OCI-LY7 (cell line): ENCODE data around the gene CCDC142. TPM values are rescaled to one million over a fixed set of nuclear protein-coding genes. Genes with fewer than 3 reads are reported as not detected.

ENCODE experiments used
- BruUV-seq: library from RNA; stranded (reverse); fragments of 400-500 nt; replicated peaks from 2 replicates; lab custom pipeline; 2021; lab: Mats Ljungman, UMichigan
- CTCF ChIA-PET: fragments of 300-600 bp; sonication (Branson Sonifier 250); formaldehyde crosslinking; loops from one replicate; lab custom pipeline; 2022; ENCODE audit warnings: antibody characterized with exemption; ENCODE audit not compliant: unreplicated experiment; lab: Charles Lee
- POLR2A ChIA-PET: fragments of 300-600 bp; sonication (Branson Sonifier 250); formaldehyde crosslinking; loops from one replicate; lab custom pipeline; 2022; ENCODE audit warnings: antibody characterized with exemption; lab: Charles Lee
- DNase-seq: peaks from one replicate; pipeline ENCODE4 v3.0.0-alpha.2; 2015; ENCODE audit warnings: low spot score
- H2AFZ ChIP-seq: fragments of 200-600 bp; sonication (generic), shearing (Covaris generic); 2 replicates; pipeline ENCODE4 v1.6.1; 2014; ENCODE audit warnings: mild to moderate bottlenecking, antibody characterized with exemption, low read length, moderate library complexity
- H3K27ac ChIP-seq: fragments of 200-600 bp; sonication (generic); 2 replicates; pipeline ENCODE4 v1.5.1; 2014; ENCODE audit warnings: mixed run types, low read depth, mild to moderate bottlenecking, moderate library complexity, low read length, inconsistent platforms; ENCODE audit not compliant: poor library complexity, severe bottlenecking
- H3K36me3 ChIP-seq: fragments of 200-600 bp; sonication (generic); 2 replicates; pipeline ENCODE4 v1.6.1; 2014; ENCODE audit warnings: mild to moderate bottlenecking, antibody characterized with exemption, low read length, moderate library complexity, mixed read lengths; ENCODE audit not compliant: insufficient read depth
- H3K4me1 ChIP-seq: fragments of 200-600 bp; sonication (generic); 2 replicates; pipeline ENCODE4 v1.5.1; 2014; ENCODE audit warnings: mild to moderate bottlenecking, low read length; ENCODE audit not compliant: insufficient read depth, poor library complexity, severe bottlenecking
- H3K4me2 ChIP-seq: fragments of 200-600 bp; sonication (generic); 2 replicates; pipeline ENCODE4 v1.6.1; 2014; ENCODE audit warnings: mild to moderate bottlenecking, low read length
- H3K4me3 ChIP-seq: fragments of 200-600 bp; sonication (generic); 2 replicates; pipeline ENCODE4 v1.5.1; 2014; ENCODE audit warnings: mild to moderate bottlenecking, low read depth, low read length; ENCODE audit not compliant: poor library complexity, severe bottlenecking
- H3K79me2 ChIP-seq: fragments of 200-600 bp; sonication (generic); 2 replicates; pipeline ENCODE4 v1.6.1; 2016; ENCODE audit warnings: low read depth, mild to moderate bottlenecking, low read length, moderate library complexity, mixed read lengths; ENCODE audit not compliant: insufficient read depth
- H3K9me2 ChIP-seq: fragments of 200-600 bp; sonication (generic); 2 replicates; pipeline ENCODE4 v1.6.1; 2016; ENCODE audit warnings: mild to moderate bottlenecking, low read length, mixed read lengths; ENCODE audit not compliant: insufficient read depth
- H3K9me3 ChIP-seq: fragments of 200-600 bp; sonication (generic); 2 replicates; pipeline ENCODE4 v1.6.1; 2014; ENCODE audit warnings: mild to moderate bottlenecking, mixed run types, low read length, mixed read lengths
- H4K20me1 ChIP-seq: fragments of 200-600 bp; sonication (generic); 2 replicates; pipeline ENCODE4 v1.6.1; 2014; ENCODE audit warnings: mild to moderate bottlenecking, antibody characterized with exemption, low read length, moderate library complexity, mixed read lengths; ENCODE audit not compliant: insufficient read depth
- EZH2phosphoT487 ChIP-seq: fragments of 200-600 bp; sonication (generic); IDR thresholded peaks from 2 replicates; pipeline ENCODE4 v1.6.1; 2018; ENCODE audit warnings: low read depth, borderline replicate concordance, mild to moderate bottlenecking, mixed run types, antibody characterized with exemption, low read length, moderate library complexity, mixed read lengths
- intact Hi-C: fragments of 100-400 bp; cut with micrococcal nuclease; formaldehyde crosslinking; loops from one replicate; pipeline ENCODE4 v1.10.0; 2022; ENCODE audit not compliant: unreplicated experiment
- total RNA-seq, 2 experiments: library from RNA; depleted of rRNA in 1 of 2; stranded (reverse); fragments of >200 nt in 1 of 2; shearing (Covaris generic) in 1 of 2; gene quantifications; 2 replicates each; pipeline ENCODE4 v1.2.3, GENCODE V29; 2014 to 2022
- TF ChIP-seq, protein P1 (sequence below): fragments of 200-600 bp; sonication (generic); conservative IDR thresholded peaks from 2 replicates; pipeline ENCODE4 v1.5.1; 2014; ENCODE audit warnings: mild to moderate bottlenecking, antibody characterized with exemption, low read length, moderate library complexity, mixed read lengths

Gene CCDC142
- total RNA-seq, 2 experiments from 2014 or later = 42.5 to 53.0 TPM

DNA sequence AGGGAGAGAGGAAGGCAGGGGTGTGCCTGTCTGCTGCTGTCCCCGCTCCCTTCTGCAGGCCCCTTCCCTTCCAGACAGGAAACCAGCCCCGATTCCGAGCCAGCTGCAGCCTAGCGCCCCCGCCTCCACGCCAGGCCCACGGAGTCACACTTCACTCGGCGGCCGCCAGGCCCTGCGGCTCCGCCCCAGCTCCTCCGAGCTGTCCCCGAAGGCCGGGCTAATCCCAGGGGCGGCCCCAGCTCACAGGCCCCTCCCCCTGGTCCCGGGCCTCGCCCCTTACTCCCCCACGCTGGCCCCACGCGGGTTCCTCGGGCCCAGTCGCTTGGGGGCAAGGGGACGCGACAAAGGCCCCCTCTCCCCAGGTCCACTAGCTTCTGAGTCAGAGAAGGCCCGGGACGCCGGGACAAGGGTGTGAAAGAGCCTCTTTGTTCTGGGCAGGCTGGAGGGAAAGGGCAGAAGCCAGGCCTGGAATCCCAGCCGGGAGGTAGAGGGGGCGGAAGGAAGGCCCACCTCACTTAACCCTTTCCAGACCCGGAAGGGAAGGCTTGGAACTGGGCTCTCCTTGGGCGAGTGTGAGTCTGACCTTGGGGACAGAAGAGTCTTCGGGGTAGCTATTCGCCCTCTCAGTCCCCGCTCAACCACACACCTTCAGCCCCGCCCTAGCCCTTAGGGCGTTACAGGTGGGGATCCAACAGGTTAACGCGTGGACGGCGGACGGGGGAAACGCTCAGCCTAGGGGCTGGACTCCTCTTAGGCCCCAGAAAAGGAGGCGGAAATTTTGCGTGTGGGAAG lies 42.2 kb downstream of the CCDC142 start:
- ChIA-PET POLR2A (interaction anchor here (0.9 to 2.3 kb wide), 3 partner anchors 9 to 16 kb away, joined by 4 to 17 read pairs (median 13); partner anchors contain the start of gene INO80B), CTCF (interaction anchor here (0.5 kb wide), 1 partner anchor 18 kb away, joined by 3 read pairs; the partner anchor contains the start of gene WBP1)
- H3K4me1 ChIP-seq = peaks cover 34% of the 10 kb centered on the region
- no peaks in the 10 kb centered on the region for H3K9me2 ChIP-seq
- DNase-seq = peak; percentile 58
- intact Hi-C loops = no loop called here
- H3K79me2 ChIP-seq = no peaks in the 10 kb centered on the region
- no peaks in the 10 kb centered on the region for H4K20me1 ChIP-seq
- peak overlapping the region; percentile 33 for H3K4me3 ChIP-seq
- peak overlapping the region; percentile 50 for H3K4me2 ChIP-seq
- no peak overlapping the region for H3K27ac ChIP-seq
- H3K9me3 ChIP-seq = no peaks in the 10 kb centered on the region
- no peak for TF ChIP-seq EZH2phosphoT487
- TF ChIP-seq, protein P1, sequence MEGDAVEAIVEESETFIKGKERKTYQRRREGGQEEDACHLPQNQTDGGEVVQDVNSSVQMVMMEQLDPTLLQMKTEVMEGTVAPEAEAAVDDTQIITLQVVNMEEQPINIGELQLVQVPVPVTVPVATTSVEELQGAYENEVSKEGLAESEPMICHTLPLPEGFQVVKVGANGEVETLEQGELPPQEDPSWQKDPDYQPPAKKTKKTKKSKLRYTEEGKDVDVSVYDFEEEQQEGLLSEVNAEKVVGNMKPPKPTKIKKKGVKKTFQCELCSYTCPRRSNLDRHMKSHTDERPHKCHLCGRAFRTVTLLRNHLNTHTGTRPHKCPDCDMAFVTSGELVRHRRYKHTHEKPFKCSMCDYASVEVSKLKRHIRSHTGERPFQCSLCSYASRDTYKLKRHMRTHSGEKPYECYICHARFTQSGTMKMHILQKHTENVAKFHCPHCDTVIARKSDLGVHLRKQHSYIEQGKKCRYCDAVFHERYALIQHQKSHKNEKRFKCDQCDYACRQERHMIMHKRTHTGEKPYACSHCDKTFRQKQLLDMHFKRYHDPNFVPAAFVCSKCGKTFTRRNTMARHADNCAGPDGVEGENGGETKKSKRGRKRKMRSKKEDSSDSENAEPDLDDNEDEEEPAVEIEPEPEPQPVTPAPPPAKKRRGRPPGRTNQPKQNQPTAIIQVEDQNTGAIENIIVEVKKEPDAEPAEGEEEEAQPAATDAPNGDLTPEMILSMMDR = no peak
- H2AFZ ChIP-seq = peak overlapping the region; percentile 59; the same call in 1 of the 2 replicates
- no peaks in the 10 kb centered on the region for H3K36me3 ChIP-seq
- no TSS peak for BruUV-seq

DNA sequence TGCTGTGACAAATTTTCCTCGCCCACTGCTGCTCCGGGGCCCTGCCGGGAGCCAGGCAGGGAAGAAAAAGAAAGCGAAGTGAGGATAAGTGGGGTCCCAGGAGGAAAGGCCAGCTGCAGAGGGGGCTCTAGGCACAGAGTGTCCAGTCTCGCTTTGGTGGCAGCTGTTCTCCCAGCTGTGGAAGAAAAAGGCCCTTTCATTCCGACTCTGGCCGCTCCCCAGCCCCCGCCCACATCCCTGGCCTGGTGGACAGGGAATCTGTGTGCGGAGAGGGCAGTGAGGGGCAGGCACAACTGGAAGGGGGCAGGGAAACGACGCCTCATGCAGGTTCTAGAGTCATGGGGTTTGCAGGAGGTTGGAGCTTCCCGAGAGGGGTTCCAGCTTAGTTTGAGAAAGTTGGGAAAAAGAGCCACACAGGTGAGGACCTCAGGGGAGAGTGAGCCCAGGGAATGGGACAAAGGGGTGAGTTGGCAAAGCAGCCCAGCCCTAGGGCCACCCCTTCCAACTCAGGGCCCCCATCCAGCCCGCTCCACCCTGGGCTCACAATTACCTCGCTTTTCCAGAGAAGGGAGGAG lies 42.9 kb downstream of the CCDC142 start:
- BruUV-seq = no TSS peak
- intact Hi-C loops = no loop called here
- Histone ChIP-seq H2AFZ (peak overlapping the region; percentile 59; the same call in 1 of the 2 replicates), H3K9me2 (no peaks in the 10 kb centered on the region), H3K79me2 (no peaks in the 10 kb centered on the region), H3K4me1 (peaks cover 34% of the 10 kb centered on the region), H3K27ac (no peak overlapping the region), H4K20me1 (no peaks in the 10 kb centered on the region), H3K4me2 (peak overlapping the region; percentile 50), H3K4me3 (peak overlapping the region; percentile 33), H3K9me3 (no peaks in the 10 kb centered on the region), H3K36me3 (no peaks in the 10 kb centered on the region)
- no peak for DNase-seq
- ChIA-PET POLR2A (interaction anchor here (0.9 to 2.3 kb wide), 3 partner anchors 8 to 16 kb away, joined by 4 to 17 read pairs (median 13); partner anchors contain the start of gene INO80B), CTCF (no interaction called here)
- TF ChIP-seq, protein P1 = no peak
- TF ChIP-seq EZH2phosphoT487 = no peak
